ENCODE measurements around the gene FOXE3.

- no peak for TF ChIP-seq CTCF (conservative IDR thresholded peaks at IDR 0.05; ENCODE audit: low read depth, low read length)
- TF ChIP-seq POLR2A (IDR thresholded peaks at IDR 0.05; ENCODE audit: low read depth, low read length): no peak
- TF ChIP-seq MAFK (IDR thresholded peaks at IDR 0.05; ENCODE audit: low read depth, low read length): no peak
- TF ChIP-seq CEBPB (IDR thresholded peaks at IDR 0.05; ENCODE audit: low read depth, low read length): no peak
- no peak for TF ChIP-seq USF2 (IDR thresholded peaks at IDR 0.05; ENCODE audit: low read depth, low read length)
- TF ChIP-seq ELK1 (IDR thresholded peaks at IDR 0.05; ENCODE audit: borderline replicate concordance, low read depth, low read length): no peak
- no peak for TF ChIP-seq RAD21 (IDR thresholded peaks at IDR 0.05; ENCODE audit: low read length)
- TF ChIP-seq RCOR1 (IDR thresholded peaks at IDR 0.05; ENCODE audit: insufficient replicate concordance, low read length): no peak
- no peak for TF ChIP-seq SMC3 (IDR thresholded peaks at IDR 0.05; ENCODE audit: low read depth, low read length)
- no peak for TF ChIP-seq RFX5 (IDR thresholded peaks at IDR 0.05; ENCODE audit: low read depth, low read length)
- TF ChIP-seq MXI1 (IDR thresholded peaks at IDR 0.05; ENCODE audit: borderline replicate concordance, low read depth, low read length): no peak
Observed at GRCh38 chr1:47415728-47416318, at the start of gene FOXE3.
